ENCODE results near the gene IQCN.

IQCN gene

DNA sequence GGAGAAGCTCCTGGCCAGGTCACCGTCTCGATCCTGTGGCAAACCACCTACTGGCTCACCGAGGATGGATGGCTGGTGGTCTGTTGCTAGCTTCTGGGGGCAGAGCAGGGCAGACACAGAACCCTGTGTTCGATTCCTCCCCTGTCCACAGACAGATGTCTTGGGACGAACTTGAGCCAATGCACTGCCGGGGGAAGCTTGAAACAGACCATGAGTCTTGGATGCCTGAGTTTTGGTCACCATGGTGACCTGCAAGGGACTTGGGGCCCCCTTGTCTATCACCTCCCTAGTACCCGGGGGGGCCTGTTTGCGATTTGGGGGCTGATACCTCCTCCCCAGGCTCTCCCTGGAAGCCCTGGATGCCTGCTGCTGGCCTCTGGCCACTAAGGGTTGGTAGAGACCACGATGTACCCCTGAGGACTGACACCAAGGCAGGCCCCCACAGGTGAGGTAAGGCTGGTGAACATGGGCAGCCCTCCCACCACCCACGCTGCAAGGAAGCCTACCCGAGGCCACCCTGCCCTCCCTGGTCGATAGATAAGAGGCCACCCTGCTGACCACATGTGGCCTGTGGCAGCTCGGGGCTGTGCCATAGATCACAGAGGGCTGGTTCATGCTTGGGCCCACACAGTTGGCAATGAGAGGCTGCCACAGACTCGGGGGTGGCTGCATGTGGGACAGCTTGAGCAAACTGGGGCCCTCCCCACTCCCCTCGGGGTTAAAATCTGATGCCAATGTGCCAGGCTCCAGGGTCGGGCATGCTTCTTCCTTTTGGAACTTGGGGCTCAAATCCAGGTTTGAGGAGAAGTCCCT is 10.7 kb downstream of the IQCN start:
- DNase-seq: no peak

DNA sequence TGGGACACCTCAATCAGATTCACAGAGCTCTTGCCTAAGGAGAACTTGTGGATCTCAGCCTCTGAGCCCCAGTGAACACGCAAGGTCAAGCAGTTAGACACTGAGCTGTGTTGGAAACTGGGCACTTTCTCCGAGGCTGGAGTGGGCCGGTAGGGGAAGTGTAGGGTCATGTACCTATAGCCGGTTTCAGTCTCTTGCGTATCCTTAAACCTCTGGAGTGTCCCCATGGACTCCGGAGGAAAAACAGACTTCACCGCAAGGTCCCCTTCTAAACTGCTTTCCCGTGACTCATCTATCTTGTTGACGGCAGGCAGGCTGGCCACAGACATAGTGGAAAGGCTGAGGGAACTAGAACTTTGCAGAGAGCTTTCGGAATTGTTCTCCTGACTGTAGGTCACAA is 11.3 kb downstream of the IQCN start:
- no peak for DNase-seq

DNA sequence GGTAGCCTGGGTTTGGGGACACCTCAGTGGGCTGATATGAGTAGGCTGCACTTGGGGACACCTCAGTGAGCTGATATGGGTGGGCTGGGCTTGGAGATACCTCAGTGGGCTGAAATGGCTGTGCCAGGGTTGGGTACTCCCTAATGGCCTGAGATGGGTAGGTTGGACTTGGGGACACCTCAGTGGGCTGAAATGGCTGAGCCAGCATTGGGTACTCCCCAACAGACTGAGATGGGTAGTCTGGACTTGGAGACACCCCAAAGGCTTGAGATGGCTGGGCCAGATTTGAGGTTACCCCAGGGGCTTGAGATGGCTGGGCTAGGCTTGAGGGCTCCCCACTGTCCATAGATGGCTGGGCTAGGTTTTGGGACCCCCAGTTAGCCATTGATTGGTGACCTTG is 12.1 kb downstream of the IQCN start:
- no peak for DNase-seq

DNA sequence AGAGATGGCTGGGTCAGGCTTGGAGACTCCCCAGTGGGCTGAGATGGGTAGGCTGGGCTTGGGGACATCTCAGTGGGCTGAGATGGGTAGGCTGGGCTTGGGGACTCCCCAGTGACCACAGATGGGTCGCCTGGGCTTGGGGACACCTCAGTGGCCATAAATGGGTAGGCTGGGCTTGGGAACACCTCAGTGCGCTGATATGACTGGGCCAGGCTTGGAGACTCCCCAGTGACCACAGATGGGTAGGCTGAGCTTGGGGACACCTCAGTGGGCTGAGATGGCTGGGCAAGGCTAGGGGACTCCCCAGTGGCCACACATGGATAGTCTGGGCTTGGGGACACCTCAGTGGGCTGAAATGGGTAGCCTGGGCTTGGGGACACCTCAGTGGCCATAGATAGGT is 12.8 kb downstream of the IQCN start:
- no peak for DNase-seq

DNA sequence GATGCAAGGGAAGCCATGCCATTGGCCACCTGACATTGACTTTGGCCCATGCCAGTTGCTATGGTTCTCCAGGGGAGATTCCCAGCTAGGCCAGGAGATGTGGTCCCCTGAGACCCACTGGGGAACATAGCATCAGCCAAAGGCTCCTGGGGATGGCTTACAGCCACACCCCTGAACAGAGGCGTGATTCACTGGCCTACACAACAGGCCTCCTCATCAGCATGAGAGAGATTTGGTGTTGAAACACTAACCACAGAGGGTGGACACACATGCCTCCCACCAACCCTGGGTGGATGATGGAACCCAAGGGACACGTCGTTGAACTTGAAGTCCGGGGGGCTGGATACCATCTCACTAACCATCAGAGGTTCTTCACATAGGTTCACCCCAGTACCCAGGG is 14.4 kb downstream of the IQCN start:
- DNase-seq: no peak

DNA sequence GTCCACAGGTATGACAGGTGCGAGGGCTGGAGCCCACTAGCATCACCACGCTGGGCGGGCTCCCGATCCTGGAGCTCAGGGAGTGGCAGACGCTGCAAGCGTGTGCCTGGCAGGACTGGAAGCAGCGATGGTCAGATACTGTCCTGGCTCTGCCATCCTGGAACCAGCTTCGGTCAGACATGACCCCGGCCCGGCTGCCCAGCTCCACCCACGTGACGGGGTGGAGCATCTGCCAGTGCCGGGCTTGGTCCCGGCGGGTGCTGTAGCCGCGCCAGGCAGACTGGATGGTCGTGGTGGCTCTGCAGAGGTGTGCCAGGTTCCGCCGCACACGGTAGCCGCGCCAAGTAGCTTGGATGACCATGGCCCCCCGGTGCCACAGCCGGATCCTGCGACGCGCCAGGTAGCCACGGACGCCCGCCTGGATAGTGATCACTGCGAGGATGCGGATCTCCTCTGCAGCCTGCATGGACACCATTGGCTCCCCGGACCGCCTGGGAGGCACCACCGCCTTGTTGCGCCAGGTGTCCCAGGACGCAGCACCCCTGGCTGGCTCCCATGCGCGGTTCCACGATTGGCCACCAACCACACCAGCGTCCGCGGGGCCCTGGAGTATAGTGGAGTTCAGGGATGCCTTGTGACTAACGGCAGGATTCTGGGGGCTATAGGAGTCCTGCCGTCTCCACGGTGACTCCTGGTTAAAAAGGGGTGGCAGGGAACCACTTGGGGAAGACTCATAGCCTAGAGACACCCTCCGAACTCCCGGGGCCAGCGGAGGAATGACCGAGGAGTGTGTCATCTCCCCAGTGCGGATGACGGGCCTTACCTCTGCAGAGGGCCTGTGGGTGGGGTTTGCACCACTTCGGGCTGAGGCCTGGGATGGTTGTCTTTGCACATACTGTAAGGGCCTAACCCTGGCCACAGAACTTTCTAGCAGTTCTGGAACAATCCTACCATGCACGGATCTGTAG is 16.5 kb downstream of the IQCN start:
- no peak for DNase-seq

DNA sequence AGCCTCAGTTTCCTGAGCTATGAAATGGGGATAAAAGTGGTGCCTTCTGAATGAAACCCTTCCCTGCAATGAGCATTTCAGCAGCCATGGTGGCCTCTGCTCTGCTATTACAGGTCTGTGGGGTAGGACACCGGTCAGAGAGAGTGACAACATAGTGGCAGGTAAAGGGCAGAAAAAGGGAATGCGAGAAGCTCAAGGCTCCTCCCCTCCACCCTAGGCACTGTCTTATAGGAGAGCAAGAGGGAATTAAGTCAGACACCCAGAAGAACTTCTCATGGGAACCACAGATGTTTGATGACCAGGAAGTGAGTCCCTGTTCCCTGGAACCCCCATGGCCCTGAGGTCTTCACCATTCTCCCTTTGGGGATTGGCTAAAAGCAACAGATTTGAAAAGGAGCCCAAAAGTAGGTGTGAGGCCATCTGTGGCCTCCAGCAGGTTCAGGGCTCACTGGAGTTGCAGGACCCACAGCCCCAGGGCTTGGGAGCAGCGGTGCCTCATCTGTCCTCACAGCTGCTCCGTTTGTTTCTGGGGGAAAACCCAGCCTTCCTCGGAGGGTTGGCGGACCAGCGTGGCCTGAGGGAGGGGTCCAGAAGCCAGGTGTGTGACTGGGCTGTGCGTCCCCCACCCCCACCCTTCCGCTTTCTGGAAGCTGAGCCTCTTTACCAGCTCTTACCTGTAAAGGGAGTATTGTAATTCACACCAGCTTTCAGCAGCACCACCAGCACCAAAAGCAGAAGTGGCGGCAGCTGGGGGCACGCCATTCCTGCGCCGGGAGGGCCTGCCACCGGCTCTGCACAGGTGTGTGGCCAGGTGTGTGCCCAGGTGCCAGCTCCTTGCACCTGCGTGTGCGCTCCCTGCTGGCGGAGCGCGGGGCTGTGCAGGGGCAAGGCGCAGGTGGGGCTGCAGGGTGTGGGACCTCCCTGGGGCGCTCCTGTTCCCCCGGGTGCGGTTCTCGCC is 19.4 kb downstream of the IQCN start:
- no peak for DNase-seq

DNA sequence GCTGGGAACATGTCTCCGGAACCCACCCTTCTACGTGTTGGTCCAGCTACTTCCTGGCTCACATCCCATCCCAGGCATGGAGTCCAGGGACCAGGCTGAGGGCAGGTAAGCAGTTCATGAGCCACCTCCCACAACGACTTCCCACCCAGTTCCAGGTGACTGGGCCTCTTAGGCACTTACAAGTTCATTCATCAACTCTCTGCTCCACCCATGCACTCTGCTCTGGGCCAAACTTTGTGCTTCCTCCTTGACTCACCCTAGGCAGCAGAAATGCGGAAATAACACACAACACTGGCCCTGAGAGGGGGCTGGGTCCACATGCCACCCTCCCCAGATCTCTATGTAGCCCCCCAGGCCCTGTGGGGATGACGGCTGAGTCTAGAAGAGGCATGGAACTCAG is 20.5 kb downstream of the IQCN start:
- DNase-seq: no peak

DNA sequence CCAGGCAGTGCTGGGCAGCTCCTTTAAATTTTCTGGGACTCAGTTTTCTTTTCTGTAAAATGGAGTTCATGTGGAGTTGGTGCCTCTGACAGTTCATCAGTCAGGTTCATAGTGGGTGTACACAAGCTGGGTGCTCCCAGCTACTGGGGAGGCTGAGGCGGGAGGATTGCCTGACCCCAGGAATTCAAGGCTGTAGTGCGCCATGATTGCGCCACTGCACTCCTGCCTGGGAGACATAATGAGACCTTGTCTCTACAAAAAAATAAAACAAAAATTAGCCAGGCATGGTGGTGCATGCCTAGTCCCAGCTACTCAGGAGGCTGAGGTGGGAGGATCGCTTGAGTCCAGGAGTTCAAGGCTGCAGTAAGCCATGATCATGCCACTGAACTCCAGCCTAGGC is 21.1 kb downstream of the IQCN start:
- no peak for DNase-seq

DNA sequence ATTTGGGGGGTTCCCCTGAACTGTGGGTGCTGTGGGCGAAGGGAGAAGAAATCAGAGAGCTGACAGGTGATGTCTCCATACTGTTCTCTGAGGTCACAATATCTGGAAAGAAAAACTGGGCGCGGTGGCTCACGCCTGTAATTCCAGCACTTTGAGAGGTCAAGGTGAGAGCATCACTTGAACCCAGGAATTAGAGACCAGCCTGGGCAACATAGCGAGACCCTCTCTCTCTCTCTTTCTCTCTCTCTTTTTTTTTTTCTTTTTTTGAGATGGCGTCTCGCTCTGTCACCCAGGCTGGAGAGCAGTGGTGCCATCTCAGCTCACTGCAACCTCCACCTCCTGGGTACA is 21.9 kb downstream of the IQCN start:
- DNase-seq: no peak

DNA sequence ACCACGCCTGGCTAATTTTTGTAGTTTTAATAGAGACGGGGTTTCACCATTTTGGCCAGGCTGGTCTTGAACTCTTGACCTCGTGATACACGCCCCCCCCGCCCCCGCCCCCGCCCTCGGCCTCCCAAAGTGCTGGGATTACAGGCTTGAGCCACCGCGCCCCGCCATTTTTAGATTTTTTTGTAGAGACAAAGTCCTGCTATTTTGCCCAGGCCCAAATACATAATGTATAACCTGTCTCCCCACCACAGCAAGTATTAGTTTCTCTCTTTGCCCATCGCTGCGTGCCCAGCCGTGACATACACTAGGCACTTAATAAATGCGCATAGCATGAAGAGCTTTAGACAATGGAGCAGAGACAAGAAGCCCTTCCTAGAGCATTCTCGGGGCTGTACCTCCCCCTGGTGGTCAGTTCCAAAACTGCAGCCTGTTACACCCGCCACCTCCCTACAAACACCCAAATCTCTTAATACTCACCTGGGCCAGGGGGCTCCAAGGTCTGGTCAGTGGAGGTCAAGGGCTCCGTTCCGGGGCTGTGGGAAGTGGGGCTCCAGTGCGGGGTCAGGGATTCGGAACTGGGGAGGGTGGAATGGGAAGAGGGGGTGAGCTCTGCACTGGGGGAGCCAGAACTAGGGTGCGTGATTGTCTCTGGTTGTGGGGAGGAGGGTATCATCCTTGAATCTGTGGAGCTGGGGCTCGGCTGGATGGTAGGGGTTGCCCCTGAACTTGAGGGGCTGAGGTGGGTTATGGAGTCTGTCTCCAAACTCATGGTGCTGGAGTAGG is 22.5 kb downstream of the IQCN start:
- peak; percentile 22 to 75 for DNase-seq

DNA sequence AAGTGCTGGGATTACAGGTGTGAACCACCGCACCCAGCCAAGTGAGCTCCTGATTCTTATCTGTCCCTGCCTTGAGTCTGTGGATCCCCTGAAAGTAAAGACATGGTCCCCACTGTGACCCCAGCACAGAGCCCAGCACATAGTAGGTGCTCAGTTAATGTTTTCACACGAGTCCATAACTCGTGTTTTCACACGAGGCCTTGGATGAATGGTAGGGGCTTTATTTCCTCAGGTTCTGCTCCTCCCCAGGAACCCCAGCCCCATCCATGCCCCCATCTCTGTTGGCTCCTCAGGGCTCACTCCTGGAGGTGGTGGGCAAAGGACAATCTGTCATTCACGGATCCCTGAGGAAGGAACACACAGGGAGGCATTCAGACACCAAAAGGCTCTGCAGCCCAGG is 24.4 kb downstream of the IQCN start:
- no peak for DNase-seq

DNA sequence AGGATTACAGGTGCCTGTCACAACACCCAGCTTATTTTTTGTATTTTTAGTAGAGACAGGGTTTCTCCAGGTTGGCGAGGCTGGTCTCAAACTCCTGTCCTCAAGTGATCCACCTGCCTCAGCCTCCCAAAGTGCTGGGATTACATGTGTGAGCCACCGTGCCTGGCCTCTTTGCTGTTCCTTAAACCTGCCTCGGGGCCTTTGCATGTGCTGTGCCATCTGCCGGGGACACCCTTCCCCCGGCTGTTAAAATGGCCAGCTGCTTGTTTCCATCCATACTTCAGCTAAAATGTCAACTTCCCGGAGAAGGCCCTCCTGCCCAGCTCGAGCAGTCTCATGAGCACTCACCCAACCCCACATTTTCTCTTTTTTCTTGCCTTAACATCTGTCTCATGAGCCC is 29.0 kb downstream of the IQCN start:
- DNase-seq: no peak

DNA sequence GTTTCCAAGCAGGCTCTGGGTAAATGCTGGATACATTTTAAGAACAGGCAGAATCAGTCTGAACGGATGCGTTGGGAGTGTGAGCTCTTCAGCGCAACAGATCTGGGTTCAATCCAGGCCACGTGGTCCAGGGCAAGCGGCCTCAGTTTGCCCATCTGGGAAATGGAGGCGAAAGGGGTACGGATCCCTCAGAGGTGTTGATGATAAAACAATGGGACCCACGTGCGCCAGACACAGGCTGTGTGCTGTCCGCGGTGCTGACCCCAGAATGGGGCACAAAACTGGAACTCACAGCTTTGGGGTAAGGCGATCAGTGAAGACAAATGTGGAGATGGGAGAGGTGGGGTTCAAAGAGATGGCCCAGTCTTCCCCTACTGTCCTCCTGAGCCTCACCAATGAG is 34.9 kb downstream of the IQCN start:
- no peak for DNase-seq

DNA sequence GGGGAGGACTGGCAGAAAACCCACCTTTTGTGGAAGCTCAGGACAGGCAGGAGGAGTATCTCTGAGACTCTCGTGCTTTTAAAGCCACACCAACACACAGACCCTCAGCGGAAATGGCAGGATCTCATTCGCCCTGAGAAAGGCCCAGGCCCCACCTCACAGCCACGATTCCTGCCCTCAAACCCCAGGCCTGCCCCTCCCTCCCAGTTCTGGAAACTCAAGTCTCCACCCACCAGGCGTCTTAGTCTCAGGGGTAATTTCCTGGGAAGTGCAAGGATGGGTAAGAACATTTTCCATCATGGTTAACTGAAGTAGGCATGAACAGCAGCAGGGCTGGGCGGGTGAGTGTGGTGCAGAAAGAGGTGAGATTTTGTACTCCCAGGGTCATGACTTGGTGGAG is 40.1 kb downstream of the IQCN start:
- DNase-seq: no peak

DNA sequence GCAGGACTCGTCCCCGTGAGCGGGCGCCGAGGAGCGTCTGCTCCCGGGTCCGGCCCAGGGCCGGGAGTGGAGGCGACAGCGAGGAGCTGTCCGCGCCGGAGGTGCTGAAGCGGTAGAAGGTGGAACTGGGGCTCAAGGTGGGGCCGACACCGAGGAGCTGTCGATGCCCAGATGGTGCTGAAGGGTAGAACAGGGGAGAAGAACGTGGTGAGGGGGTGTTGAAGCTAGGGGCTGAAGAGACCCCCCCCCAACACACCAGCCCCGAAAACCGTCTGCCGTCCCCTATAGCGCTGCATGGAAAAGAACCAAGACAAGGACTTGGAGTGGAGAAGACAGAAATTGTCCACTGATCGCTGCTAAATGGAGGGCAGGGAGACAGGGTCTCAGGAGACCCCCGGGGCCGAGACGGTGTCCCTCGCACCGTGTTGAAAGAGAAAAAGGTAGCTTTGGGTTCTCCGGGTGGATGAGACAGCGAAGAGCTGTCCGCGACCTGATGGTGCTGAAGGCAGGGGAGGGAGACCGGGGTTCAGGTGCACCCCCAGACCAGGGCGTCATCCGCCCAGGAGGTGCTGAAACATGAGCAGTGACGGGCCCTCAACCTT is 40.9 kb downstream of the IQCN start:
- DNase-seq: no peak

DNA sequence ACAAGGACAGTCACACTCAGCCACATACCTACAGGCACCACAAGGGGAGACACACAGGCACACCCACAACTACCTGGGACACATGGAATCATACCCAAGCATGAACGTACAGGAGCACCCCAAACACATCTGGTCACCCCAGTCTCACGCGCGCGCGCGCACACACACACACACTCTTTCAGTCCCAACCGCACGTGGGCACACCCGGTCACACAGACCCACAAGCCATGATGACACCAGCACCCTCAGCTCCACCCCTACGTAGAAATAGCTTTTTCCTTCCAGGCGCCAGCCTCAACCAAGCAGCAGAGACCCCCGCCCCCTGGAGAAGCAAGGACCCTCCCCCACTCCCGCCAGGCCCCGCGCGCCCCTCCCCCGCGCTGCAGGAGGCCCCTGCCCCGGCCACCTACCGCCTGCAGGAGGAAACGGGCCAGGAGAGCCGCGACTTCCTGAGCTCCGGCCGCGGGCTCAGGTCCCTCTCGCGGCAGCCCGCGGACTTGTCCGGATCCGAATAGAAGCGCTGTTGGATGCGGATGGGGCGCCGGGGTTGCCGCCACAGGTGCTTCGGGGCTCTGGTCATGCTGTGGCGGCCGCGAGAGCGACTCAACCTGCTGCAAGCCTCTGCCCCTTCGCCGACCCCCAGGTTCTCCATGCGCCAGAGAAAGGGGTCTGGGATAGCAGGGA is 41.6 kb downstream of the IQCN start:
- DNase-seq: no peak

DNA sequence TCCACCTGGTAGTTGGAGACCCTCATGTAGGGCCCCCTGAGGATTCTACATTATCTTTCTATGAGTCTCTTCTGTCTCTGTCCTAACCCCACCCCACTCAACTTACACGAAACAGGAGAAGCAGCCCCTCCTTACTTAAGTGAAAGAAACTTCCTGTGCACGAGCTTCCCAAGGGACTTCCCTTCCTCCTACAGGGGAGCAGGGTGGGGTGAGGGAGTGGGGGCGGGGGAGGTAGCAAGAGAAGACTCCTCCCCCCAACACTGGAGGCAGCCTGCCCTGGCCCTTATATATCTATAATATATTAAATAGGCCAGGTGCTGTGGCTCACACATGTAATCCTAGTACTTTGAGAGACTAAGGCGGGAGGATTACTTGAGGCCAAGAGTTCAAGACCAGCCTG is 42.5 kb downstream of the IQCN start:
- no peak for DNase-seq

DNA sequence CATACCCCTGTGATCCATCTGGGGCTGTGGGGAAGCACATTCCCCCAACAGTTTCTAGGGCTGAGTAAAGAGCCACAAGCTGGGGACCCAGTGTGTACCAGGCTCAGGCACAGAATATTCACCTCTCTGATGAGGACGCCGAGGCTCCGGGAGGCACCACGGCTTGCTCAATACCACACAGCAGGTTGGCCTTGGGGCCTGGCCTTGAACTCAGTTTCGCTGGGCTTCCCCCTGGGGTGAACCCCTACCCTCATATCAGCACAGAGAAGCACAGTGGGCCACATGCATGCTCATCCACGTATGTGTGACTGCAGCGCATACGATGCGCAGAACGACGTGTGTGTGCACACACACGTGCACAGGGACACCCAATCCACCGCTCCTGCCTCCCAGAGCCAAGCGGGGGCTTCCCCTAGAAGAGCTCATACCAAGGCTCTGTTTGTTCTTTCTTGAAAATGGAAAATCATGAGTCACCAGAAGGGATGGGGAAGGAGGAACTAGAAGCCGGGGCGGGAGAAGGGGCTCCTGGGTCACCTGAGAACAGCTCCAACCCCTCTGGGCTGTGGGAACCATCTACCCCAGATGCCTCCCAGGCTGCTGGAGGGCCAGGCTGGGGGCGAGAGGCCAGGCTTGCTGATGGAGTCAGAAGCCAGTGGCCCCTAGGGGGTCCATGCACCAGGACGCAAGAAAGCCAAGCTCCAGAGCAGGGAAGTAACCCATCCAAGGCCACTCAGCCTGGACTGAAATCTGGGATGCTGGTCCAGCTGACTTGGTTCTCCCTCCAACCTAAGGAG is 43.1 kb downstream of the IQCN start:
- no peak for DNase-seq

DNA sequence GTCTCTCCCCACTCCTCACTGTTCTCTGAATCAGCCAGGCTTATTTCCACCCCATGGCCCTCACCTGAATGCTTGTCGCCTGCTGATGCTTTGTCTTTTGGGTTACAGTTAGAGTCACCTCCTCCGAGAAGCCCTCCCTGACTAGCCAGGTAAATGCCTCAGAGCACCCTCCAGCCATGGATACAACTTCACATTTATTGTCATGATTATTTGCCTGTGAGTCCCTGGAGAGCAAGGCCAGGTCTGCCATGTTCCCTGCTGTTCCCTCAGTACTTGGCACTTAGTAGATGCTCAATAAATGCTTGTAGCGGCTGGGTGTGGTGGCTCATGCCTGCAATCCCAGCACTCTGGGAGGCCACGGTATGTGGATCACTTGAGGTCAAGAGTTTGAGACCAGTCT is 44.3 kb downstream of the IQCN start:
- no peak for DNase-seq
